Natural killer cell (primary cell): ENCODE data around the gene GNLY. TPM values are rescaled to one million over a fixed set of nuclear protein-coding genes. Genes with fewer than 3 reads are reported as not detected.
"Not testable (repeated sequence)": the region's sequence is repeated elsewhere in the genome, so short reads cannot be mapped to it uniquely, and the experiment has no call there.

Experiments used
- ATAC-seq, 3 donors: fragments of 150-1000 bp in 2 of 3; fragments of 200-7000 bp in 1 of 3; cut with Tn5 transposase; 1 replicate in 1 of 3; 2 replicates in 2 of 3; pipeline ENCODE4 v1.10.0; 2021; ENCODE audit warnings: mild to moderate bottlenecking in 2 of 3, moderate library complexity in 2 of 3
- DNase-seq, 2 donors: peaks; one replicate each; pipeline versions ENCODE4 v3.0.0 to v3.0.0-alpha.2; 2013 to 2021; ENCODE audit warnings: mixed read lengths in 1 of 2
- H3K27ac ChIP-seq: one replicate; pipeline ENCODE4 v1.5.1; 2013; ENCODE audit warnings: mild to moderate bottlenecking, low read length
- H3K27me3 ChIP-seq: one replicate; pipeline ENCODE4 v1.6.1; 2013; ENCODE audit warnings: low read length; ENCODE audit not compliant: control insufficient read depth, insufficient read depth
- H3K36me3 ChIP-seq: one replicate; pipeline ENCODE4 v1.6.1; 2013; ENCODE audit warnings: low read length; ENCODE audit not compliant: control insufficient read depth, insufficient read depth
- H3K4me1 ChIP-seq: one replicate; pipeline ENCODE4 v1.6.1; 2013; ENCODE audit warnings: low read length; ENCODE audit not compliant: control insufficient read depth, insufficient read depth
- H3K4me3 ChIP-seq: one replicate; pipeline ENCODE4 v1.5.1; 2013; ENCODE audit warnings: low read length
- H3K9me3 ChIP-seq: one replicate; pipeline ENCODE4 v1.6.1; 2013; ENCODE audit warnings: low read length; ENCODE audit not compliant: control insufficient read depth, insufficient read depth
- H3K27ac Mint-ChIP-seq, 2 donors: one replicate each; pipeline ENCODE4 v1.8.0; 2022; ENCODE audit warnings: mild to moderate bottlenecking in 2 of 2, mixed read lengths in 2 of 2, moderate library complexity in 1 of 2
- H3K27me3 Mint-ChIP-seq, 2 donors: one replicate each; pipeline ENCODE4 v1.8.0; 2022; ENCODE audit warnings: low read depth in 2 of 2, mixed read lengths in 2 of 2
- H3K36me3 Mint-ChIP-seq: one replicate; pipeline ENCODE4 v1.8.0; 2022; ENCODE audit warnings: mixed read lengths
- H3K4me1 Mint-ChIP-seq, 2 donors: one replicate each; pipeline ENCODE4 v1.8.0; 2022; ENCODE audit warnings: mixed read lengths in 2 of 2
- H3K4me3 Mint-ChIP-seq: one replicate; pipeline ENCODE4 v1.8.0; 2022; ENCODE audit warnings: mild to moderate bottlenecking, moderate library complexity, mixed read lengths
- H3K9me3 Mint-ChIP-seq, 2 donors: one replicate each; pipeline ENCODE4 v1.8.0; 2022; ENCODE audit warnings: mixed read lengths in 2 of 2
- whole genome bisulfite sequencing: methylation state at CpG from one replicate; pipeline ENCODE4 v1.1.7; 2013; ENCODE audit warnings: missing lambda C conversion rate; ENCODE audit not compliant: insufficient coverage; 5-methylcytosine and 5-hydroxymethylcytosine counted together
- intact Hi-C: fragments of 100-400 bp; cut with micrococcal nuclease; formaldehyde crosslinking; loops from one replicate; pipeline ENCODE4 v1.14.2; 2022
- total RNA-seq, 4 donors: library from RNA; stranded (reverse); fragments of 120-200 nt in 1 of 4; gene quantifications; one replicate each; pipeline versions ENCODE4 v1.2.3 to v1.2.4, GENCODE V29; 2013 to 2022
- TF ChIP-seq, protein P1 (sequence below): fragments of 200-600 bp; IDR thresholded peaks from one replicate; pipeline ENCODE4 v1.8.0; 2022; ENCODE audit warnings: antibody characterized with exemption

GNLY gene
- total RNA-seq, 3 donors from 2014 or later (not counting 1 experiment from before 2014, with no cell fraction given), result 4,938 to 8,199 (median 6,542) TPM

DNA sequence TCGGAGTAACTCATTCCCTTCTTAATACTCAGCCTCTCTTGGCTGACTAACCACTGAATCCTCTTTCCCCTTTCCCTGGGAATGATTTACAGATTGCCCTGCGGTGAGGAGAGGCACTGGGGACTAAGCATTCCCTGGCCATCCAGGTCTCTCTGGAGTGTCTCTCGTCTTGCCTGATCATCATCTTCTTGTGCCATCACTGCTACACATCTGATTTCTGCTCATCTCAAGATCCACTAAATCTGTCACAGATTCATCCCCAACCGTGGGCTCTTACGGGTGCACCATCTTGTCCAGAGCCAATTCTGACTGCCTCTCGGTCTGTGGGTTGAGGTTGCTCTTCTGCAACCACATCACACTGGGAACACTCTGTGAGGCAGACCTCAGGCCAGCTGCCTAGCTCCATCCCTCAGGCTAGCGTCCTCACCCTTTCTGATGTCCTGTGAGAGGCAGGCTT lies 38.2 kb upstream of the GNLY start:
- no peak overlapping the region for H3K27ac Mint-ChIP-seq
- Histone ChIP-seq H3K27me3 (no peaks in the 10 kb centered on the region), H3K36me3 (peaks cover 22% of the 10 kb centered on the region), H3K27ac (no peak overlapping the region), H3K4me1 (peaks cover 15% of the 10 kb centered on the region), H3K4me3 (no peak overlapping the region), H3K9me3 (no peaks in the 10 kb centered on the region)
- peaks cover 8 to 14% of the 10 kb centered on the region in 2 donors for H3K4me1 Mint-ChIP-seq
- TF ChIP-seq, protein P1, sequence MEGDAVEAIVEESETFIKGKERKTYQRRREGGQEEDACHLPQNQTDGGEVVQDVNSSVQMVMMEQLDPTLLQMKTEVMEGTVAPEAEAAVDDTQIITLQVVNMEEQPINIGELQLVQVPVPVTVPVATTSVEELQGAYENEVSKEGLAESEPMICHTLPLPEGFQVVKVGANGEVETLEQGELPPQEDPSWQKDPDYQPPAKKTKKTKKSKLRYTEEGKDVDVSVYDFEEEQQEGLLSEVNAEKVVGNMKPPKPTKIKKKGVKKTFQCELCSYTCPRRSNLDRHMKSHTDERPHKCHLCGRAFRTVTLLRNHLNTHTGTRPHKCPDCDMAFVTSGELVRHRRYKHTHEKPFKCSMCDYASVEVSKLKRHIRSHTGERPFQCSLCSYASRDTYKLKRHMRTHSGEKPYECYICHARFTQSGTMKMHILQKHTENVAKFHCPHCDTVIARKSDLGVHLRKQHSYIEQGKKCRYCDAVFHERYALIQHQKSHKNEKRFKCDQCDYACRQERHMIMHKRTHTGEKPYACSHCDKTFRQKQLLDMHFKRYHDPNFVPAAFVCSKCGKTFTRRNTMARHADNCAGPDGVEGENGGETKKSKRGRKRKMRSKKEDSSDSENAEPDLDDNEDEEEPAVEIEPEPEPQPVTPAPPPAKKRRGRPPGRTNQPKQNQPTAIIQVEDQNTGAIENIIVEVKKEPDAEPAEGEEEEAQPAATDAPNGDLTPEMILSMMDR, result no peak
- H3K36me3 Mint-ChIP-seq, result no peaks in the 10 kb centered on the region
- no peak overlapping the region for H3K4me3 Mint-ChIP-seq
- DNase-seq (no peak), ATAC-seq (no peak)
- H3K27me3 Mint-ChIP-seq, result peaks cover 0 to 3% of the 10 kb centered on the region in 2 donors
- no peaks in the 10 kb centered on the region for H3K9me3 Mint-ChIP-seq
- WGBS, result 78% methylated on average over 7 of the region's 7 CpGs
- intact Hi-C loops, result no loop called here

DNA sequence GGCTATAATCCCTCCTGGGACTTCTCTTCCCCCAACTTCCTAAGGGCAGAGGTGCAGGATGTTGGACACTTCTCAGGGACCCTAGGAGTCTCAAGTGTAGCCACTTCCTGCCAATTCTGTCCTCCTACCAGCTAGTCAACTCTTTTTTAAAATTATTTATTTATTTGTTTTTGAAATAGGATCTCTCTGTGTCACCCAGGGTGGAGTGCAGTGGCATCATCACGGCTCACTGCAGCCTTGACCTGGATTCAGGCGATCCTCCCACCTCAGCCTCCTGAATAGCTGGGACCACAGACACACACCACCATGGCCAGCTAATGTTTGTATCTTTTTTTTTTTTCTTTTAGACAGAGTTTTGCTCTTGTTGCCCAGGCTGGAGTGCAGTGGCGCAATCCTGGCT lies 37.7 kb upstream of the GNLY start:
- Histone ChIP-seq H3K36me3 (peaks cover 17% of the 10 kb centered on the region), H3K4me3 (no peak overlapping the region), H3K27me3 (no peaks in the 10 kb centered on the region), H3K9me3 (no peaks in the 10 kb centered on the region), H3K27ac (no peak overlapping the region), H3K4me1 (peaks cover 15% of the 10 kb centered on the region)
- TF ChIP-seq, protein P1, result no peak
- no peak for DNase-seq
- H3K27ac Mint-ChIP-seq, result no peak overlapping the region
- no peaks in the 10 kb centered on the region for H3K36me3 Mint-ChIP-seq
- 92% methylated on average over 3 of the region's 3 CpGs for WGBS
- peaks cover 8 to 14% of the 10 kb centered on the region in 2 donors for H3K4me1 Mint-ChIP-seq
- no peaks in the 10 kb centered on the region for H3K9me3 Mint-ChIP-seq
- no peak overlapping the region for H3K4me3 Mint-ChIP-seq
- peaks cover 0 to 3% of the 10 kb centered on the region in 2 donors for H3K27me3 Mint-ChIP-seq
- intact Hi-C loops, result no loop called here
- no peak for ATAC-seq

DNA sequence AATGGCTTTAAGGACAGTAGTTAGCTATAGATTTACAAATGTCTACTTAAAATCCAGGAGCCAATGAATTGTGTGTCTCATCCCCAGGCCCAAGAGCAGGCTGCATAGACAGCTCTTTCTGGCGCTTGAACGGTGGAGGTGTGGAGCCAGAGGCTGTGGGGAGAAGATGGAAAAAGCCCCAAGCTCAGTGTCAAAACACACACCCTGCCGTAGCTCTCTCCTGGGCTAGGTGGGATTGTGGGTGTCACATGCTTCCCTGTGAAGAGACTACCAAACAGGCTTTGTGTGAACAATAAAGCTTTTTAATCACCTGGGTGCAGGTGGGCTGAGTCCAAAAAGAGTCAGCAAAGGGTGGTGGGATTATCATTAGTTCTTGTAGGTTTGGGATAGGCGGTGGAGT lies 36.8 kb upstream of the GNLY start:
- intact Hi-C loops, H3K4me3 Mint-ChIP-seq, ATAC-seq, DNase-seq, H3K27ac Mint-ChIP-seq, H3K4me3 ChIP-seq, H3K27ac ChIP-seq, H3K27me3 ChIP-seq, H3K27me3 Mint-ChIP-seq, H3K9me3 ChIP-seq, H3K9me3 Mint-ChIP-seq, H3K36me3 Mint-ChIP-seq, H3K36me3 ChIP-seq: not testable (repeated sequence)
- peaks cover 15% of the 10 kb centered on the region for H3K4me1 ChIP-seq
- H3K4me1 Mint-ChIP-seq, result peaks cover 8 to 14% of the 10 kb centered on the region in 2 donors
- WGBS, result 100% methylated on average over 4 of the region's 4 CpGs

DNA sequence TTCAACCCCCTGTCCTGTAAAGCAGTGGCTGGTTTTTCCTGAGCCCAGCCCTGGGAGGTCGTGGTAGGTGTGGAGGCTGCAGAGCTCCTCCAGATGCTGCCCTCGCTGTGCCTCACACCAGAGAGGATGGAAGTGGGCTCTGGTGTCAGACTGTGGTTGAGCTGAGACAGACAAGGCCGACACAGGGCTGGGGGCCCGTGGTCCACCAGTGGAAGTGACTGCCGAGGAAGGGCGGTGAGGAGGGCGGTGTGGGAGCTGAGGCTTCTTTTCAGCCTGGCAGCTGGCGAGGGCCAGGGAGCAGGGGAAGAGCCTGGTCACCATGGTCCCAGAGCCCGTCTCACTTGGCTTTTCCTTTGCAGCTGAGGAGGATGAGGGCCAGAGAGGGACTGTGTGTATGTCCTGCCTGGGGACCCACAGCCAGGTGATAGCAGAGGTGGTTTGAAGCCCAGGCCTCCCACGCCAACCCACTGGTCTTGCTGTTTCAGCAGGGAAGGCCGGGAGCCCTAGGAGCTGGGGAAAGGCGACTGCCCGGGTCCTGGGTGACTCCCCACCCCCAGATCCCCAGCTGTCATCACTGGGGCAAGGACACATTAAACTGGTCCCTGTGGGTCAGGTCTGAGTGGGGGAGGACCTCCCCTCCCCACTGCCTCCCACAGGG lies 34.7 kb upstream of the GNLY start:
- Mint-ChIP-seq H3K4me1 (peaks cover 8 to 9% of the 10 kb centered on the region in 2 donors), H3K36me3 (no peaks in the 10 kb centered on the region), H3K27me3 (peaks cover 0 to 3% of the 10 kb centered on the region in 2 donors), H3K27ac (no peak overlapping the region), H3K9me3 (no peaks in the 10 kb centered on the region), H3K4me3 (no peak overlapping the region)
- peaks cover 4% of the 10 kb centered on the region for H3K36me3 ChIP-seq
- DNase-seq (no peak), ATAC-seq (peak; percentile 47 to 94 (median 47))
- no peaks in the 10 kb centered on the region for H3K27me3 ChIP-seq
- H3K4me1 ChIP-seq, result peaks cover 15% of the 10 kb centered on the region
- H3K27ac ChIP-seq, result no peak overlapping the region
- TF ChIP-seq, protein P1, result no peak
- intact Hi-C loops, result no loop called here
- no peaks in the 10 kb centered on the region for H3K9me3 ChIP-seq
- 47% methylated on average over 13 of the region's 13 CpGs for WGBS
- no peak overlapping the region for H3K4me3 ChIP-seq

DNA sequence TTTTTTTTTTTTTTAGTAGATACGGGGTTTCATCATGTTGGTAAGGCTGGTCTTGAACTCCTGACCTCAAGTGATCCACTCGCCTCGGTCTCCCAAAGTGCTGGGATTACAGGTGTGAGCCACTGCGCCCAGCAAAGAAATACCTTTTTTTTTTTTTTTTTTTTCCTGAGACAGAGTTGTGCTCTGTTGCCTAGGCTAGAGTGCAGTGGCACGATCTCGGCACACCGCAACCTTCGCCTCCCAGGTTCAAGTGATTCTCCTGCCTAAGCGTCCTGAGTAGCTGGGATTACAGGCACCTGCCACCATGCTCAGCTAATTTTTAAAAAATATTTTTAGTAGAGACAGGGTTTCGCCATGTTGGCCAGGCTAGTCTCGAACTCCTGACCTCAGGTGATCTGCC lies 33.9 kb upstream of the GNLY start:
- H3K9me3 ChIP-seq, H3K4me1 Mint-ChIP-seq, H3K9me3 Mint-ChIP-seq, H3K36me3 Mint-ChIP-seq, DNase-seq, H3K27me3 ChIP-seq, H3K4me3 ChIP-seq, intact Hi-C loops, H3K27me3 Mint-ChIP-seq, H3K4me3 Mint-ChIP-seq, H3K36me3 ChIP-seq, H3K27ac Mint-ChIP-seq, ATAC-seq, H3K27ac ChIP-seq: not testable (repeated sequence)
- peaks cover 15% of the 10 kb centered on the region for H3K4me1 ChIP-seq
- WGBS, result 99% methylated on average over 10 of the region's 11 CpGs
